Measurements from ENCODE around the gene POLD1. TPM values are rescaled to one million over a fixed set of nuclear protein-coding genes. Genes with fewer than 3 reads are reported as not detected.
A peak's percentile ranks its signal among the peaks of the same experiment; 100 is the strongest.

Gene POLD1
- total and polyA plus RNA-seq, 12 donors = 1.9 to 93.9 (median 17.8) TPM

DNA sequence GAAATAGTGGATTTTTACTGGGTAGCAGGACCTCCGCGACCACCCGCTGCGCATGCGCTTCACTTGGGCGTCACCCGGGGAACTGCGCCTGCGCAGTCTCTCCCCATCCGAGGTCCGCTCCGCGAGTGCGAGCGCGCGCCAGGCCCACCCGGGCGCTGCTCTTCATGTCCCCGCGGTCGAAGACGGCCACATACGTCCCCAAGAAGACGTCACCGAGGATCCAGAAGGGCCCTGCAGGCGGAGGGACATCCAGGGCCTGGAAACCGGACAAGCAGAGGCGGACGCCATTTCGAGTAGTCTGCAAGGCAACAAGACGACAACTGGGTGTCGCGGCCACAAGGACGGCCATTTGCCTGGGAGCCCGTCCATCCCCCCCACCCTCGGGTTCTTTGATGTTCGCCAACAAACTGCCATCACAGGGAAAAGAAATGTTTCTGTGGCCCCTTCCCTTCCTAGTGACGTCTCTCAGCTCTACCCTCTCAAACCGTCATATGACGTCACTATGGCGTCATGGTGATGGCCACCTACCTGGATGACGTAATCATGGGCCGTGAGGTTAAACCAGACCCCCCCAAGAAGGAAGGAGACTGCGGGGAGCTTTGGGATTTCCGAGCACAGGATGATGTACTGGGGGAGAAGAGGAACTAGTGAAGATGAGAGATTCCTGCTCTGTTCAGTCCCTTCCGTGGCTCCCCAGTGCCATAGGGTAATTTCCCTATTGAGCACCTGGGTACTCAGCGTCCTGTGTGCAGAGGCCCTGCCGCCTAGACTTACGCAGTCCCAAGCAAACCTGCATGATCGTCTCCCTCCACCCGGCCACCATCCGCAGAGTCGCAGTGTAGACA, 25.4 kb upstream of the POLD1 start:
- no peaks in the 10 kb centered on the region for H3K4me1 ChIP-seq (replicated peaks in 1 of 2)
- 32 to 49% (median 40%) methylated on average over 24 to 54 of the region's 54 CpGs for WGBS, 4 donors
- H3K9me3 ChIP-seq (replicated peaks in 1 of 3) = no peaks in the 10 kb centered on the region
- H3K4me3 ChIP-seq = peak overlapping the region in 1 of 4 donors; percentile 49
- no peaks in the 10 kb centered on the region for H3K36me3 ChIP-seq (replicated peaks in 1 of 2)
- DNase-seq = peak in 5 of 7 donors; percentile 46 to 71 (median 55)
- TF ChIP-seq, protein P1, sequence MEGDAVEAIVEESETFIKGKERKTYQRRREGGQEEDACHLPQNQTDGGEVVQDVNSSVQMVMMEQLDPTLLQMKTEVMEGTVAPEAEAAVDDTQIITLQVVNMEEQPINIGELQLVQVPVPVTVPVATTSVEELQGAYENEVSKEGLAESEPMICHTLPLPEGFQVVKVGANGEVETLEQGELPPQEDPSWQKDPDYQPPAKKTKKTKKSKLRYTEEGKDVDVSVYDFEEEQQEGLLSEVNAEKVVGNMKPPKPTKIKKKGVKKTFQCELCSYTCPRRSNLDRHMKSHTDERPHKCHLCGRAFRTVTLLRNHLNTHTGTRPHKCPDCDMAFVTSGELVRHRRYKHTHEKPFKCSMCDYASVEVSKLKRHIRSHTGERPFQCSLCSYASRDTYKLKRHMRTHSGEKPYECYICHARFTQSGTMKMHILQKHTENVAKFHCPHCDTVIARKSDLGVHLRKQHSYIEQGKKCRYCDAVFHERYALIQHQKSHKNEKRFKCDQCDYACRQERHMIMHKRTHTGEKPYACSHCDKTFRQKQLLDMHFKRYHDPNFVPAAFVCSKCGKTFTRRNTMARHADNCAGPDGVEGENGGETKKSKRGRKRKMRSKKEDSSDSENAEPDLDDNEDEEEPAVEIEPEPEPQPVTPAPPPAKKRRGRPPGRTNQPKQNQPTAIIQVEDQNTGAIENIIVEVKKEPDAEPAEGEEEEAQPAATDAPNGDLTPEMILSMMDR (IDR thresholded peaks at IDR 0.05) = no peak
- TF ChIP-seq POLR2A (IDR thresholded peaks at IDR 0.05) = peak; percentile 37 to 41
- intact Hi-C loops (cut with DNase I) = loop anchor here in 1 of 2 donors (10.0 kb wide), 1 partner anchor 426 kb away; no protein-coding TSS in a partner anchor
- H3K27me3 ChIP-seq = no peaks in the 10 kb centered on the region
- peak overlapping the region in 2 of 5 donors; percentile 73 to 77 for H3K27ac ChIP-seq

DNA sequence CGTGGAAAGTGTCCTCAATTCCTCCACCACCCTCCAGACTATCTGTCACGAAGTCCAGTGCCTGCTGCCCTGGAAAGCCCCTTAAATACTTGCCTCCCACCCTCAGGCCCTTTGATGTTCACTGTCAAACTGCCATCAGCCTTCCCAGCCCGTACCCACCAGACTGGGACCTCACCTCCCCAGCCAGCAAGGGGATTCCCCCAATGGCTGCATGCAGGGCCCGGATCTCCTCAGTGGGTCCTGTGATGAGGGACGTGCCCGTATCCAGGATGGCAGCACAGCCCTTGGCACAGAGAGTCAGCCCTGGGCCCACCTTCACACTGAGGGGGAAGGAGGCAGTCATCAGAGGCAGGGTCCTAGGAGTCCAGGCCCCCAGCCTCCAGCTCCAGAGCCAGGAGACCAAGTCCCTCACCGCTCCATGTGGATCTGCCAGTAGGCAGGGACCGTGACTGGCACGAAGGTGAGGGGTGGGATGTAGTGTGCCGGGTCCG, 24.8 kb upstream of the POLD1 start:
- intact Hi-C loops (cut with DNase I) = loop anchor here in 1 of 2 donors (10.0 kb wide), 1 partner anchor 425 kb away; no protein-coding TSS in a partner anchor
- 87 to 92% (median 90%) methylated on average over 10 to 11 of the region's 11 CpGs for WGBS, 4 donors

DNA sequence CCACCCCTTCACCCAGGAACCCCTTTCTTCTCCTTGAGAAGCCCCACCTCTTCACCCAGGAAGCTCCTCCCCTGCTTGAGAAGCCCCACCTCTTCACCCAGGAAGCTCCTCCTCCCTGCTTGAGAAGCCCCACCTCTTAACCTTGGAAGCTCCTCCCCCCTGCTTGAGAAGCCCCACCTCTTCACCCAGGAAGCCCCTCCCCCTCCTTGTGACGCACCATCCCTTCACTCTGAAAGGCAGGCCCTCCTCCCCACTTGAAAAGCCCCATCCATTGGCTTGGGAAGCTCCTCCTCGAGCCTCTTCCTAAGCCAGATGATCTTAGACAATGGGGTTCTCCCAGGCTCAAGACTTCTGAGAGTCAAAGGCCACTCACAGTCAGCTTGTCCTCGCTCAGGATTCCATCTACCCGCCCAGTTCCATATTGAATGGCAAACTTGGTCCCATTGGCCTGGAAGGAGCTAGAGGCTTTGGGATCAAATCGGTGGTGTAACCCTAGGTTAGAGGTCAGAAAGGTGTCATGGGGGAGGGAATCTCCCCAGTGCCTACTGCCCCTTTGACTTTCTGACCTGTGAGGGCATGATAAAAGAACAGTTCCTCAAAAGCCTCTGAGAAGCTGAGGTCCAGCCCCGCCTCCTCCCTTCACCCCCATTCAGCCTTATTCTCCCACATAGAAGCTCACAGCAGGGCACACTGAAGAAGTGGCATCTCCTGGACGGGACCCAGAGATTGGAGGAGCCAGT, 22.7 kb upstream of the POLD1 start:
- no peak for TF ChIP-seq POLR2A (IDR thresholded peaks at IDR 0.05)
- TF ChIP-seq, protein P1 (IDR thresholded peaks at IDR 0.05) = no peak
- Histone ChIP-seq H3K4me1 (replicated peaks in 1 of 2) (no peaks in the 10 kb centered on the region), H3K36me3 (replicated peaks in 1 of 2) (no peaks in the 10 kb centered on the region), H3K27ac (no peak overlapping the region), H3K9me3 (replicated peaks in 1 of 3) (no peaks in the 10 kb centered on the region), H3K27me3 (no peaks in the 10 kb centered on the region), H3K4me3 (no peak overlapping the region)
- 79 to 94% (median 85%) methylated on average over 6 to 7 of the region's 7 CpGs for WGBS, 4 donors
- DNase-seq = no peak
- intact Hi-C loops (cut with DNase I) = no loop called here

More for the DNA sequence above, 24.8 kb upstream of the POLD1 start:
- no peak for DNase-seq
- Histone ChIP-seq H3K9me3 (replicated peaks in 1 of 3) (no peaks in the 10 kb centered on the region), H3K36me3 (replicated peaks in 1 of 2) (no peaks in the 10 kb centered on the region), H3K27ac (no peak overlapping the region), H3K4me3 (no peak overlapping the region), H3K27me3 (no peaks in the 10 kb centered on the region), H3K4me1 (replicated peaks in 1 of 2) (no peaks in the 10 kb centered on the region)
- TF ChIP-seq POLR2A (IDR thresholded peaks at IDR 0.05) = no peak
- TF ChIP-seq, protein P1 (IDR thresholded peaks at IDR 0.05) = no peak

DNA sequence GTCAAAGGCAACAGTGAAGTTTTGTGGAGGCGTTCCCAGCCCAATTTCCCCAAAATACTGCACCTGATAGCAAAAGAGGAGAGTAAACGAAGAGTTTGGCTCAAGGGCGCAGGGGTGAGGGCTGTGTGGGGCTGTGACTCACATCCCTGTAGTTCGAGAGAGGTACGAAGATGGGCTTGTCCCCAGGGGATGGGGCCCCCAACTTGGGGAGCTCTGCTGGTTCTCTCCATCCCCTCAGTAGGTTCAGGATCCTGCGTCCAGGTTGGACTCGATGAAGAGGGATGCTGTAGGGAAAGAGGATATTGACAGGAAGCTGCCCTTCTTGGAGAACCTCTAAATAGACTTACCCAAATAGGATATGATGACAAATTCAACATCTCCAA, 22.1 kb upstream of the POLD1 start:
- 80 to 84% (median 82%) methylated on average over 7 of the region's 7 CpGs for WGBS, 4 donors
- intact Hi-C loops (cut with DNase I) = no loop called here
- H3K4me3 ChIP-seq = no peak overlapping the region
- H3K4me1 ChIP-seq (replicated peaks in 1 of 2) = no peaks in the 10 kb centered on the region
- no peak for DNase-seq
- TF ChIP-seq, protein P1 (IDR thresholded peaks at IDR 0.05) = no peak
- TF ChIP-seq POLR2A (IDR thresholded peaks at IDR 0.05) = no peak
- no peak overlapping the region for H3K27ac ChIP-seq
- H3K27me3 ChIP-seq = no peaks in the 10 kb centered on the region
- no peaks in the 10 kb centered on the region for H3K36me3 ChIP-seq (replicated peaks in 1 of 2)
- no peaks in the 10 kb centered on the region for H3K9me3 ChIP-seq (replicated peaks in 1 of 3)
